ENCODE results near the gene LDHD.

Gene LDHD

GRCh38 chr16:75063549-75064088 lies 53.0 kb downstream of the LDHD start:
- DNase-seq (ENCODE audit: low read depth, low spot score): no peak

GRCh38 chr16:75062976-75063346 lies 53.6 kb downstream of the LDHD start:
- DNase-seq (ENCODE audit: low read depth, low spot score): no peak

- DNase-seq (ENCODE audit: low read depth, low spot score): no peak
Observed at GRCh38 chr16:75062135-75062975, 54.2 kb downstream of the LDHD start.

All from iPS DF 19.7 (cell line).